Astrocyte of the cerebellum (primary cell): ENCODE data around the gene NANOS2.

Experiments used
- DNase-seq: peaks from one replicate; pipeline ENCODE4 v3.0.0-alpha.2; 2011; ENCODE audit warnings: low read depth
- H3K4me3 ChIP-seq: 2 replicates; pipeline ENCODE4 v1.5.1; 2011; ENCODE audit warnings: mild to moderate bottlenecking, low read depth, low read length, moderate library complexity
- CTCF ChIP-seq: IDR thresholded peaks from 2 replicates; pipeline ENCODE4 v1.5.1; 2012; ENCODE audit warnings: low read length, low read depth, moderate library complexity, mild to moderate bottlenecking; ENCODE audit errors: missing control alignments
- in situ Hi-C: cut with HindIII; loops from 2 replicates; pipeline ENCODE4 v1.10.0; 2017; ENCODE audit warnings: low sequenced_read_pairs

Gene NANOS2

GRCh38 chr19:45940515-45940805 is 25.9 kb upstream of the NANOS2 start:
- no peak for DNase-seq
- H3K4me3 ChIP-seq: no peak overlapping the region
- no peak for TF ChIP-seq CTCF
- in situ Hi-C loops: no loop called here

GRCh38 chr19:45939792-45940514 is 25.4 kb upstream of the NANOS2 start:
- DNase-seq: no peak
- H3K4me3 ChIP-seq: no peak overlapping the region
- no peak for TF ChIP-seq CTCF
- in situ Hi-C loops: no loop called here

GRCh38 chr19:45938733-45939319 is 24.2 kb upstream of the NANOS2 start:
- in situ Hi-C loops: no loop called here
- no peak overlapping the region for H3K4me3 ChIP-seq
- TF ChIP-seq CTCF: no peak
- no peak for DNase-seq

- no peak for DNase-seq
- H3K4me3 ChIP-seq: no peak overlapping the region
- in situ Hi-C loops: no loop called here
- TF ChIP-seq CTCF: no peak
Measured at GRCh38 chr19:45935267-45935666, 20.7 kb upstream of the NANOS2 start.

GRCh38 chr19:45934551-45935230 is 20.1 kb upstream of the NANOS2 start:
- TF ChIP-seq CTCF: no peak
- DNase-seq: no peak
- no peak overlapping the region for H3K4me3 ChIP-seq
- in situ Hi-C loops: no loop called here

GRCh38 chr19:45933759-45934158 is 19.2 kb upstream of the NANOS2 start:
- in situ Hi-C loops: no loop called here
- TF ChIP-seq CTCF: no peak
- DNase-seq: no peak
- H3K4me3 ChIP-seq: no peak overlapping the region
